ENCODE results near the gene AANAT. TPM values are rescaled to one million over a fixed set of nuclear protein-coding genes. Genes with fewer than 3 reads are reported as not detected.

The AANAT gene
- under 1 TPM in 2 of 4 donors, not detected in 2; 0.17 to 0.40 TPM for polyA plus RNA-seq (ENCODE audit: insufficient read length in 4 of 4)

GRCh38 chr17:76467366-76467765 is at the start of gene AANAT:
TSS of gene AANAT (plus strand) at chr17:76467603. CDS start at chr17:76468747, 1,144 bp downstream.
- DNase-seq (ENCODE audit: low read depth in 4 of 4, low spot score in 3 of 4) = no peak

- no peak for DNase-seq (ENCODE audit: low read depth in 4 of 4, low spot score in 3 of 4)
Measured at GRCh38 chr17:76419576-76420260, 47.7 kb upstream of the AANAT start.

DNA sequence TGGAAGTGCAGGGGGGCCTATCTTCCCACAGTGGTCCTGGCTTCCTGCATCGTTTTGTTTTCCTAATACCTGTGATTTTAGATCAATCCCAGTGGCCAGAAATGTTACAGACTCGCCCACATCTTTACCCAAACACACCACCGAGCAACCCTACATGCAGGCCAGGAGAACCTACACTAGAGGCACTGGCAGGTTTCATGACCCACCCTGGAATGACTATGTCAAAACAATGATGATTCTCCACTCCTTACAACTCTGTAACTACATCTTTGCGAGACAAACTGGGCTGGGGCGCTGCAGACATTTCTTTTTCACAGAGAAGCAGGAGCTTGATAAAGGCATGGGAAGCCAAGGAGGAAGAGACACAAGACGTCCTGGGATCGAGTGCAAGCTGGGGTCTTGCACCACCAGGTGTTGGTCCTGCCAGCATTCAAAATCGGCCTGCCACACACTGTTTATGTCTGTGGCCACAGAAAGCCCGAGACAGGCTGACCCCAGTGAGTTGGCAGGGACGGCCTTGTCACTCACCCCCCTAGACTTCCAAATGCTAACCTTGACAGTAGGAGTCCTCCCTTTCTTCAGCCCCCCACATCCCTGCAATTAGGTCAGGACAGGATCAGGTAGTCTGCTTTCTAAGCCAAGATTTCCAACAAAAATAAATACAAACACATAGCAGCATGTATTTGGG is 46.9 kb upstream of the AANAT start:
- DNase-seq (ENCODE audit: low read depth in 4 of 4, low spot score in 3 of 4) = no peak

- DNase-seq (ENCODE audit: low read depth in 4 of 4, low spot score in 3 of 4) = no peak
Measured at GRCh38 chr17:76421044-76421407, 46.4 kb upstream of the AANAT start.

DNA sequence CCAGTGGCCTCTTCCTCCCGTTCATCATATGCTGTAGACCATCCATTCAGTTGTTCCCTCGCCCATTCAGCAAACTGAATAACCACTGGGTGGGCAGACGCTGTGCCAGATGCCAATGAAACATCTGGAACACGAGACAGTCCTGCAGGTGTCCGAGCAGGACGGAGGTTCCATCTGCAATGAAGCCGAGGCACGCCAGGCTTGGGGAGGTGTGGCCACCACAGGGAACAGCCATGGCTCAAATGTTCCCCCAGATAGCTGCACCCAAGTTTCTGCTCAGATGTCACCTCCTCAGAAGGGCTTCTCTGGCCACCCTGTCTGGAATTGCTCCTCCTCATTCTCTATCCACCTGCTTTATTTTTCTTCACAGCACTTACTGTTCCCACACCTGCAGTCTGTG is 45.0 kb upstream of the AANAT start:
- no peak for DNase-seq (ENCODE audit: low read depth in 4 of 4, low spot score in 3 of 4)

DNA sequence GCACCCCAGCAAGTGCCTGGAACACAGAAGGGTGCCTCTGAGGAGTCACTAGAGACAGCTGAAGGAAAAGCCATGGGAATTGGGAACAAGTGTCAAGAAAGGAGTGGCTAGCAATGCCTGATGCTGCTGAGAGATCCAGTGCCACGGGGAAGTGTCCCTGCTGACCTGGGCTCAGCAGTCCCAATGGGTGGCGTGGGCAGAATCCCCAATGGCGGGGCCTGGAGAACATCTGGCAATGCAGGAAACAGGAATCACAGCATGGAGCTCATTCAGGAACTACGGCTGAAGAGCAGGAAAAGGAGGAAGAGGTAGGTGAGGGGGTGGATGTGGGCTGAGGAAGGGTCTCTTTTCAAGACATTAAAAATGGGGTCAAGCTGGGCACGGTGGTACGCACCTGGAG is 44.5 kb upstream of the AANAT start:
- no peak for DNase-seq (ENCODE audit: low read depth in 4 of 4, low spot score in 3 of 4)

DNA sequence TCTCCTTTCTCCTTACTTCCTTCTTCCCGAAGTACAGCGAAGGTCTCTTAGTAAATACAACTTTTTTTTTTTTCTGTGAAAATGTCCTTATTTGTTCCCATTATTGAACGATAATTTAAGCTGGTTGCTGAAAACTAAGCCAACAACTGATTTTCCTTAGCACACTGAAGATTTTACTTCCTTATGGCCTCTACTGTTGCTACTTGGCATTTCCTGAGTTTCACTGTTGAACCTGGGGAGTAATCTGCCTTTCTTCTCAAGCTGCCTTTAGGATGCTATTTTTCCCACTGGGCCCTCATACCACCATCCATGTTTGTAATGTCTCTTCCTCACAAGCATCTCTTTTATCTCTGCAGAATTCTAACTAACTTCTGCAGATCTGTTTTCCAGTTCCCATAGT is 40.5 kb upstream of the AANAT start:
- no peak for DNase-seq (ENCODE audit: low read depth in 4 of 4, low spot score in 3 of 4)

DNA sequence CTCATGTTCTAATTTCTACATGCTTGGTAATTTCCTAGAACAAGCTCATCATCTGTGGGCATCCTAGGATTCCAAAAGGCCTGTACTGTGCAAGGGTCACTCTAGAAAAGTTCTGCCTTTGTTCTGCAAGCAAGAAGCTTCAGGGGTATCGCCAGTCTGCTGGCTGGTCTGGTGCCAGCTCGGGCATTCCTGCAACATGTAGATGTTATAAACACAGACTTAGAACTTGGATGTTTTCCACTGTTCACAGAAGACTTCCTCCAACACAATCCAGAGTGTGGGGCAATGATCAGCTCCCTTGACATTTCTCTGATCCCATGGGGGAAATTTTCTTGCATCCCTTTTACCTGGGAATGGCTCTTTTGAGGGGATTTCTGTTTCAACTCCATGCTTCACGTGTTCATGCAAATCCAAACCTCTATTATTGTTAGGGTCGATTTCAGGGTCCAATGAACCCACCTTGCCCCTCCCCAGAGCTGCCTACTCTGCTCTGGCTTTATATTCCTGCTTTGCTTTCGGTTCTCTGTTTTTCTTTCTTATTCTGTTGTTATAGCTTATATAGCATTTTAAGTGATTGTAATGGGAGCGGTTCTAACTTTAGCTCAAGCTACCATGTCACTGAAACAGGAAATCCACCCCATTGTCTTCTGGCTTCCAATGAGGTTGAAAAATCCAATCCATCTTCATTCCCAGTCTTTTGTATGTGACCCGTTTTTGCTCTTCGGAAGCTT is 39.7 kb upstream of the AANAT start:
- DNase-seq (ENCODE audit: low read depth in 4 of 4, low spot score in 3 of 4) = no peak

GRCh38 chr17:76428511-76428910 is 38.9 kb upstream of the AANAT start:
- DNase-seq (ENCODE audit: low read depth in 4 of 4, low spot score in 3 of 4) = no peak

DNA sequence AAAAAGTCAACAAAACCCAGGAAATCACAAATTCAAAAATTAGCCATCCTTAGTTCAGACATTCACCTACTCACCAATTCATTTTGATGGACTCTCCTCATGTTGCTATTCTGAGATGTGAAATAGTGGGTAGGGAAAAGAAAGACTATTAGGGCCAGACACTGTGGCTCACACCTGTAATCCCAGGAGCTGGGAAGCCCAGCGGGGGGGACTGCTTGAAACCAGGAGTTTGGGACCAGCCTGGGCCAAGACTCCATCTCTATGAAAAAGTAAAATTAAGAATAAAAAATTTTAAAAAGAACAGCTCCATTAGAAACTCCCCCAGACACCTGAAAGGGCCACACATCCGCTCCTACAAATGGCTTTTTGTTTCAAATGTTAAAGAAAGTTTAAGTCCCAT is 35.9 kb upstream of the AANAT start:
- no peak for DNase-seq (ENCODE audit: low read depth in 4 of 4, low spot score in 3 of 4)

- DNase-seq (ENCODE audit: low read depth in 4 of 4, low spot score in 3 of 4) = no peak
Measured at GRCh38 chr17:76432004-76432403, 35.4 kb upstream of the AANAT start.

- DNase-seq (ENCODE audit: low read depth in 4 of 4, low spot score in 3 of 4) = no peak
Measured at GRCh38 chr17:76432712-76433336, 34.6 kb upstream of the AANAT start.

DNA sequence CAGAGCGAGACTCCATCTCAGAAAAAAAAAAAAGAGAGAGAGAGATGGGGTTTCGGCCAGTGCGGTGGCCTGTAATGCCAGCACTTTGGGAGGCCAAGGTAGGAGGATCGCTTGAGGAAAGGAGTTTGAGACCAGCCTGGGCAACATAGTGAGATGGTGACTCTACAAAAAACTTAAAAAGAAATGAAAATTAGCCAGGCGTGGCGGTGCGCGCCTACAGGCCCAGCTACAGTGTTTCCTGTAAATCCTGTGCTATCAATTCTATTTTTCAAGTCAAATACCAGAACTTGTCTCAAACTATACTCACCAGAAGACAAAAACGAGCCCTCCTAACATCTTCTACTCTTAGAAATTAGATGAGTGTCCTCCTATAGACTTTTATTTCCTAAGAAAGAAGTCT is 33.7 kb upstream of the AANAT start:
- no peak for DNase-seq (ENCODE audit: low read depth in 4 of 4, low spot score in 3 of 4)

DNA sequence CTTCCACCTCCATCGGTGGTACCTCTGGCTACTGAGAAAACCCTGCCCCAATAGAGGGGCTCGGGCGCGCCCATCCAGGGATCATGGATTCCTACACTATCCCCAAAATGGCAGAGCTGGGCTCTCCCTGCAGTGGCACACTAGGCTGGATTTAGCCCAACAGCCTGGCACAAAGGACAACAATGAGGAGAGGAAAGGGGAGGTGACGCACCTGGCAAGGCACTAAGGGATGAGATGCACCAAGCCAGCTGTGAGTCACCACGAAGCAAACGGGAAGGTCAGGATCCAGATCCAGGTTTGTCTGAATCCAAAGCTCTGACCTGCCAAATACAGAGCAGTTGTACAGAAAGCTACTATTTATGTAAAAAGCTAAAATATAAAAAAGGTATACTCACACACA is 32.5 kb upstream of the AANAT start:
- DNase-seq (ENCODE audit: low read depth in 4 of 4, low spot score in 3 of 4) = no peak

GRCh38 chr17:76435751-76436150 is 31.7 kb upstream of the AANAT start:
- DNase-seq (ENCODE audit: low read depth in 4 of 4, low spot score in 3 of 4) = no peak

DNA sequence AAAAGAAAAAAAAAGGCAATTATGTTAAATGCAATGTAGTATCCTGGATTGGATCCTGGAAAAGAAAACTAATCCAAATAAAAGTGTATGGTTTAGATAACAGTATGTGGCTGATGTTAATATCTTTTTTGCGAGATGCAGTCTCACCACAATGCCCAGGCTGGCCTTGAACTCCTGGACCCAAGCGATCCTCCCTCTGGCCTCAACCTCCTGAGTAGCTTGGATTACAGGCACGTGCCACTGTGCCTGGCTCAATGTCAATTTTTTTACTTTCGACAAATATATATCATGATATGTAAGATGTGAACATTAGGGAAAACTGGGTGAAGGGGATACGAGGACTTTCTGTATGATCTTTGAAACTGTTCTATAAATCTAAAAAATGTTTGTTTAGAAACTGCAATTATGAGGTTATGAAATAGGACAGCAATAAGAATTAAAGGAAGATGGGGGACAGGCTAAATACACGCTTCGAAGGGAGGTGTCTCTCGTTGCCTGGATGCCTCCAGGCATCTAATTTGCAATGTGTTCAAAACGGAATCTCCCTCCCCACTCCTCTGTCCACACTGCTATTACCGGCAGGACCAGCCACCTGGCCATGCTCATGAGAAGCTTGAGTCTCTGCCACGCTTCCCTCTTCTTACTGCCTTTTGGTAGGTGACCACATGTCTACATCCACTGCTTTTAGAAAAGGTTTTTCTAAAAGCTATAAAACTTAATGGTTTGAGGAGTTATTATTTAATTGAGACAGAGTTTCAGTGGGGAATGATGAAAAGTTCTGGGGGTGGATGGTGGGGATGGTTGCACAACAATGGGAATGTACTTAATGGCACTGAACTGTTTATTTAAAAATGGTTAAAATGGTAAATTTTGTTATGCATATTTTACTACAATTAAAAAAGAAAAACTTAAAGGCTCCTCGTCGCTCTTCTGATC is 29.7 kb upstream of the AANAT start:
- DNase-seq (ENCODE audit: low read depth in 4 of 4, low spot score in 3 of 4) = no peak

GRCh38 chr17:76438906-76439305 is 28.5 kb upstream of the AANAT start:
- DNase-seq (ENCODE audit: low read depth in 4 of 4, low spot score in 3 of 4) = no peak

- DNase-seq (ENCODE audit: low read depth in 4 of 4, low spot score in 3 of 4) = no peak
Measured at GRCh38 chr17:76439314-76439928, 28.0 kb upstream of the AANAT start.

GRCh38 chr17:76440751-76441362 is 26.5 kb upstream of the AANAT start:
- DNase-seq (ENCODE audit: low read depth in 4 of 4, low spot score in 3 of 4) = no peak
